CD14-positive monocyte (primary cell): ENCODE measurements around the gene ATP8A1. TPM values are rescaled to one million over a fixed set of nuclear protein-coding genes. Genes with fewer than 3 reads are reported as not detected.

Experiments
- DNase-seq, 3 donors: peaks; one replicate each; pipeline ENCODE4 v3.0.0-alpha.2; 2011 to 2022
- H2AFZ ChIP-seq: 2 replicates; pipeline ENCODE4 v1.6.0; 2012; ENCODE audit warnings: mild to moderate bottlenecking, low read depth, low read length, inconsistent platforms; ENCODE audit not compliant: insufficient read depth, poor library complexity, severe bottlenecking
- H3K27ac ChIP-seq, 2 donors: 1 replicate in 1 of 2; 2 replicates in 1 of 2; pipeline ENCODE4 v1.5.1; 2012 to 2013; ENCODE audit warnings: low read length in 2 of 2, control low read depth in 1 of 2, inconsistent platforms in 1 of 2, low read depth in 1 of 2, mild to moderate bottlenecking in 1 of 2
- H3K27me3 ChIP-seq, 2 donors: one replicate each; pipeline versions ENCODE4 v1.6.0 to v1.6.1; 2011 to 2013; ENCODE audit warnings: low read length in 2 of 2; ENCODE audit not compliant: control insufficient read depth in 2 of 2, insufficient read depth in 2 of 2
- H3K36me3 ChIP-seq, 2 donors: replicated peaks in 1 of 2; 1 replicate in 1 of 2; 2 replicates in 1 of 2; pipeline versions ENCODE4 v1.5.1 to v1.6.1; 2012 to 2013; ENCODE audit warnings: low read length in 2 of 2, control low read depth in 1 of 2, inconsistent platforms in 1 of 2, mild to moderate bottlenecking in 1 of 2; ENCODE audit not compliant: insufficient read depth in 2 of 2, control insufficient read depth in 1 of 2
- H3K4me1 ChIP-seq, 2 donors: 1 replicate in 1 of 2; 2 replicates in 1 of 2; pipeline versions ENCODE4 v1.5.1 to v1.6.1; 2012 to 2013; ENCODE audit warnings: low read length in 2 of 2, control low read depth in 1 of 2, inconsistent platforms in 1 of 2, mild to moderate bottlenecking in 1 of 2, moderate library complexity in 1 of 2; ENCODE audit not compliant: insufficient read depth in 2 of 2, control insufficient read depth in 1 of 2
- H3K4me2 ChIP-seq: replicated peaks from 2 replicates; pipeline ENCODE3; 2012; ENCODE audit warnings: low read length, moderate library complexity, mild to moderate bottlenecking; ENCODE audit not compliant: poor library complexity, severe bottlenecking; ENCODE audit errors: extremely low read depth
- H3K4me3 ChIP-seq, 3 experiments: fragments of 200-600 bp in 1 of 3; sonication (generic) in 1 of 3; replicated peaks in 1 of 3; 1 replicate in 2 of 3; 2 replicates in 1 of 3; pipeline ENCODE4 v1.5.1; 2011 to 2013; ENCODE audit warnings: low read length in 3 of 3, mild to moderate bottlenecking in 3 of 3, control low read depth in 2 of 3, low read depth in 2 of 3, inconsistent platforms in 1 of 3, moderate library complexity in 1 of 3
- H3K79me2 ChIP-seq: 2 replicates; pipeline ENCODE4 v1.6.0; 2012; ENCODE audit warnings: mild to moderate bottlenecking, control low read depth, inconsistent platforms, low read length, moderate library complexity; ENCODE audit not compliant: insufficient read depth
- H3K9ac ChIP-seq: 2 replicates; pipeline ENCODE4 v1.6.0; 2017; ENCODE audit warnings: low read length, mild to moderate bottlenecking; ENCODE audit not compliant: insufficient read depth, poor library complexity, severe bottlenecking
- H3K9me3 ChIP-seq, 2 donors: replicated peaks in 1 of 2; 1 replicate in 1 of 2; 2 replicates in 1 of 2; pipeline versions ENCODE4 v1.5.1 to v1.6.1; 2012 to 2013; ENCODE audit warnings: low read length in 2 of 2, control low read depth in 1 of 2; ENCODE audit not compliant: control insufficient read depth in 1 of 2, insufficient read depth in 1 of 2
- H4K20me1 ChIP-seq: 2 replicates; pipeline ENCODE4 v1.6.0; 2012; ENCODE audit warnings: mild to moderate bottlenecking, low read length, control low read depth, moderate library complexity; ENCODE audit not compliant: insufficient read depth
- H3K27ac Mint-ChIP-seq, 7 donors: one replicate each; pipeline ENCODE4 v1.8.0; 2020; ENCODE audit warnings: mild to moderate bottlenecking in 7 of 7, mixed read lengths in 7 of 7, moderate library complexity in 6 of 7, inconsistent platforms in 2 of 7
- H3K27me3 Mint-ChIP-seq, 3 donors: one replicate each; pipeline ENCODE4 v1.8.0; 2021 to 2022; ENCODE audit warnings: low read depth in 3 of 3, mild to moderate bottlenecking in 3 of 3, mixed read lengths in 3 of 3, moderate library complexity in 3 of 3, inconsistent platforms in 1 of 3
- H3K36me3 Mint-ChIP-seq, 2 donors: one replicate each; pipeline ENCODE4 v1.8.0; 2020; ENCODE audit warnings: mixed read lengths in 2 of 2, inconsistent platforms in 1 of 2, mild to moderate bottlenecking in 1 of 2
- H3K4me1 Mint-ChIP-seq: one replicate; pipeline ENCODE4 v1.8.0; 2020; ENCODE audit warnings: mild to moderate bottlenecking, mixed read lengths
- H3K4me3 Mint-ChIP-seq, 2 donors: one replicate each; pipeline ENCODE4 v1.8.0; 2020; ENCODE audit warnings: mild to moderate bottlenecking in 2 of 2, mixed read lengths in 2 of 2, moderate library complexity in 1 of 2
- H3K9me3 Mint-ChIP-seq, 7 donors: one replicate each; pipeline ENCODE4 v1.8.0; 2020 to 2022; ENCODE audit warnings: mixed read lengths in 7 of 7, mild to moderate bottlenecking in 6 of 7, moderate library complexity in 6 of 7, inconsistent platforms in 2 of 7
- CTCF ChIP-seq: fragments of 200-600 bp; IDR thresholded peaks from one replicate; pipeline ENCODE4 v1.8.0; 2022; ENCODE audit warnings: antibody characterized with exemption, mild to moderate bottlenecking
- WGBS: methylation state at CpG from one replicate; pipeline ENCODE4 v1.1.5; 2013; ENCODE audit warnings: missing lambda C conversion rate; ENCODE audit not compliant: insufficient coverage; 5-methylcytosine and 5-hydroxymethylcytosine counted together
- intact Hi-C, 2 donors: fragments of 100-400 bp; cut with micrococcal nuclease; formaldehyde crosslinking; loops; one replicate each; pipeline versions ENCODE4 v1.15.0 to v1.15.1; 2023
- polyA plus RNA-seq, 3 donors: library from polyadenylated mRNA; depleted of rRNA in 1 of 3; unstranded in 2 of 3; stranded (reverse) in 1 of 3; fragments of 300-500 nt in 2 of 3; fragments of >200 nt in 1 of 3; fragmentation: Illumina TruSeq in 2 of 3; gene quantifications; 1 replicate in 2 of 3; 2 replicates in 1 of 3; pipeline ENCODE4 v1.2.3, GENCODE V29; 2012 to 2021

ATP8A1 gene
- polyA plus RNA-seq, 3 donors: 2.2 to 10.8 (median 3.2) TPM

DNA sequence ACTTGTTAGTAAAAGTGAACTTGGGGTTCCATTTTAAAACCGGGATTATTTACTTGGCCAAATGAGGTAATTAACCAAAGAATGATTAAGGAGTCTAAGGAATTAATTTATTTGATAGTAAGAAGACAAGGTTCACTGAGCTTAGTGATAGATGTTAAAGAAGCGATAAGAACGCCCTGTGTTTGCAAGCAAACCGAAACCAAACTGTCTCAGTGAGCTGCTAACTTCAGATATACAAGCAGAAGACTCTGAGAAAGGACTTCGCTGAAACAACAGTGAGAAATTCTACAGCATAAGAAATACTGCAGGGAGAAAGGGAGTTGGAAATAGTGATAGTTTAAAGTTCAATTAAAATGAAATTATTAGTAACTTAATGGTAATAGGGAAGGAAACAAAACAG is 297.2 kb downstream of the ATP8A1 start:
- no peak overlapping the region for H3K4me2 ChIP-seq
- WGBS: 90% methylated on average over 4 of the region's 5 CpGs
- H3K9me3 ChIP-seq: no peaks in the 10 kb centered on the region
- no peak overlapping the region for H3K9ac ChIP-seq
- H4K20me1 ChIP-seq: no peaks in the 10 kb centered on the region
- peaks cover 0 to 4% (median 1%) of the 10 kb centered on the region in 7 donors for H3K9me3 Mint-ChIP-seq
- H3K27ac Mint-ChIP-seq: no peak overlapping the region
- no peaks in the 10 kb centered on the region for H3K79me2 ChIP-seq
- H3K4me3 ChIP-seq: no peak overlapping the region
- no peak overlapping the region for H3K27ac ChIP-seq
- H3K4me3 Mint-ChIP-seq: no peak overlapping the region
- intact Hi-C loops: no loop called here
- H3K4me1 Mint-ChIP-seq: no peaks in the 10 kb centered on the region
- no peak overlapping the region for H2AFZ ChIP-seq
- H3K36me3 ChIP-seq: no peaks in the 10 kb centered on the region
- H3K27me3 ChIP-seq: peaks cover 0 to 2% of the 10 kb centered on the region in 2 donors
- H3K36me3 Mint-ChIP-seq: no peaks in the 10 kb centered on the region
- no peaks in the 10 kb centered on the region for H3K4me1 ChIP-seq
- H3K27me3 Mint-ChIP-seq: peaks cover 8 to 21% (median 12%) of the 10 kb centered on the region in 3 donors
- TF ChIP-seq CTCF: no peak
- no peak for DNase-seq

Other genes starting within 250 kb of the ATP8A1 start
- gene GRXCR1, start 235.6 kb upstream of the ATP8A1 start, polyA plus RNA-seq: not detected